GM12872 (cell line): Measurements from ENCODE around the gene TAS2R20.

Experiments used
- CTCF ChIP-seq: IDR thresholded peaks from 3 replicates; pipeline ENCODE4 v1.5.1; 2011; ENCODE audit warnings: low read depth, mild to moderate bottlenecking, low read length, moderate library complexity; ENCODE audit not compliant: insufficient read depth

Gene TAS2R20

GRCh38 chr12:10982244-10982643 lies 15.9 kb downstream of the TAS2R20 start:
- TF ChIP-seq CTCF: no peak

- no peak for TF ChIP-seq CTCF
These were observed 23.1 kb downstream of the TAS2R20 start for GRCh38 chr12:10974965-10975364.

- TF ChIP-seq CTCF: no peak
These were observed 29.2 kb downstream of the TAS2R20 start for GRCh38 chr12:10968765-10969456.

GRCh38 chr12:10967409-10967808 lies 30.7 kb downstream of the TAS2R20 start:
- no peak for TF ChIP-seq CTCF

GRCh38 chr12:10966314-10966713 lies 31.8 kb downstream of the TAS2R20 start:
- no peak for TF ChIP-seq CTCF

GRCh38 chr12:10965476-10965875 lies 32.6 kb downstream of the TAS2R20 start:
- TF ChIP-seq CTCF: no peak

GRCh38 chr12:10960211-10960610 lies 37.9 kb downstream of the TAS2R20 start:
- no peak for TF ChIP-seq CTCF

GRCh38 chr12:10959804-10960203 lies 38.3 kb downstream of the TAS2R20 start:
- no peak for TF ChIP-seq CTCF
